Breast epithelium (tissue), 4 donors: Measurements from ENCODE around the gene ACTMAP. TPM values are rescaled to one million over a fixed set of nuclear protein-coding genes. Genes with fewer than 3 reads are reported as not detected.

Experiments used
- DNase-seq, 2 donors: peaks; one replicate each; pipeline ENCODE4 v3.0.0-alpha.2; 2019; ENCODE audit warnings: low spot score in 2 of 2
- H3K27ac ChIP-seq, 2 donors: fragments of 200-600 bp; sonication (generic) in 1 of 2; one replicate each; pipeline ENCODE4 v1.5.1; 2016 to 2019; ENCODE audit warnings: mild to moderate bottlenecking in 1 of 2
- H3K27me3 ChIP-seq, 2 donors: fragments of 200-600 bp; sonication (generic) in 1 of 2; one replicate each; pipeline versions ENCODE4 v1.5.1 to v1.6.0; 2017 to 2019; ENCODE audit warnings: control low read depth in 1 of 2, mild to moderate bottlenecking in 1 of 2
- H3K36me3 ChIP-seq: fragments of 200-600 bp; one replicate; pipeline ENCODE4 v1.5.1; 2019
- H3K4me1 ChIP-seq, 2 donors: fragments of 200-600 bp; sonication (generic); one replicate each; pipeline ENCODE4 v1.5.1; 2016 to 2019; ENCODE audit warnings: control low read depth in 1 of 2
- H3K4me3 ChIP-seq, 3 donors: fragments of 200-600 bp; sonication (generic); 1 replicate in 2 of 3; 2 replicates in 1 of 3; pipeline ENCODE4 v1.5.1; 2016 to 2019; ENCODE audit warnings: mild to moderate bottlenecking in 3 of 3, moderate library complexity in 2 of 3
- H3K9me3 ChIP-seq, 2 donors: fragments of 200-600 bp; sonication (generic) in 1 of 2; one replicate each; pipeline ENCODE4 v1.5.1; 2016 to 2019; ENCODE audit warnings: control low read depth in 1 of 2
- CTCF ChIP-seq, 3 donors: fragments of 450-650 bp; IDR thresholded peaks; one replicate each; pipeline ENCODE4 v1.5.1; 2016 to 2017; ENCODE audit warnings: antibody characterized with exemption in 3 of 3, mild to moderate bottlenecking in 3 of 3, moderate library complexity in 3 of 3
- POLR2A ChIP-seq: fragments of 450-650 bp; IDR thresholded peaks from one replicate; pipeline ENCODE4 v1.6.1; 2016; ENCODE audit warnings: antibody characterized with exemption, mild to moderate bottlenecking, moderate library complexity
- POLR2AphosphoS5 ChIP-seq, 3 donors: sonication (generic); formaldehyde crosslinking; IDR thresholded peaks; one replicate each; pipeline ENCODE4 v1.6.1; 2017; ENCODE audit warnings: antibody characterized with exemption in 3 of 3
- intact Hi-C: fragments of 100-400 bp; cut with DNase I; formaldehyde crosslinking; loops from one replicate; pipeline ENCODE4 v1.15.1; 2023; ENCODE audit warnings: low total_unique reads
- total RNA-seq, 3 donors: library from RNA; depleted of rRNA; stranded (reverse); fragments of >200 nt; gene quantifications; one replicate each; pipeline ENCODE4 v1.1.0, GENCODE V29; 2016

Gene ACTMAP
- total RNA-seq, 3 donors from 2014 or later, result 2.6 to 3.2 (median 2.9) TPM

- no peak for TF ChIP-seq POLR2AphosphoS5 (IDR thresholded peaks at IDR 0.05)
- TF ChIP-seq CTCF (IDR thresholded peaks at IDR 0.05), result no peak
- no peak for TF ChIP-seq POLR2A
- Histone ChIP-seq H3K4me3 (no peak overlapping the region), H3K36me3 (no peaks in the 10 kb centered on the region), H3K9me3 (no peaks in the 10 kb centered on the region), H3K4me1 (peaks cover 16 to 21% of the 10 kb centered on the region in 2 donors), H3K27ac (peak overlapping the region; percentile 96 to 97), H3K27me3 (no peaks in the 10 kb centered on the region)
- intact Hi-C loops, result no loop called here
- DNase-seq, result no peak
These were observed 47.1 kb upstream of the ACTMAP start for GRCh38 chr19:40797166-40797962.

- Histone ChIP-seq H3K4me3 (no peak overlapping the region), H3K27ac (no peak overlapping the region), H3K9me3 (no peaks in the 10 kb centered on the region), H3K36me3 (no peaks in the 10 kb centered on the region), H3K27me3 (no peaks in the 10 kb centered on the region), H3K4me1 (no peaks in the 10 kb centered on the region)
- intact Hi-C loops, result no loop called here
- TF ChIP-seq POLR2A, result no peak
- no peak for TF ChIP-seq CTCF (IDR thresholded peaks at IDR 0.05)
- no peak for TF ChIP-seq POLR2AphosphoS5 (IDR thresholded peaks at IDR 0.05)
- DNase-seq, result no peak
These were observed 41.7 kb upstream of the ACTMAP start for GRCh38 chr19:40791996-40792395.

- no peak overlapping the region for H3K4me3 ChIP-seq
- intact Hi-C loops, result no loop called here
- H3K36me3 ChIP-seq, result no peaks in the 10 kb centered on the region
These were observed 41.1 kb upstream of the ACTMAP start for GRCh38 chr19:40791349-40791748.

GRCh38 chr19:40786060-40787037 lies 36.1 kb upstream of the ACTMAP start:
- Histone ChIP-seq H3K4me3 (no peak overlapping the region), H3K27me3 (no peaks in the 10 kb centered on the region), H3K36me3 (no peaks in the 10 kb centered on the region), H3K27ac (no peak overlapping the region), H3K4me1 (no peaks in the 10 kb centered on the region), H3K9me3 (no peaks in the 10 kb centered on the region)
- no peak for DNase-seq
- intact Hi-C loops, result no loop called here
- no peak for TF ChIP-seq POLR2A
- TF ChIP-seq POLR2AphosphoS5 (IDR thresholded peaks at IDR 0.05), result no peak
- no peak for TF ChIP-seq CTCF (IDR thresholded peaks at IDR 0.05)

More at GRCh38 chr19:40791349-40791748, 41.1 kb upstream of the ACTMAP start:
- no peaks in the 10 kb centered on the region for H3K27me3 ChIP-seq
- no peak for DNase-seq
- no peak overlapping the region for H3K27ac ChIP-seq
- H3K4me1 ChIP-seq, result no peaks in the 10 kb centered on the region
- TF ChIP-seq CTCF (IDR thresholded peaks at IDR 0.05), result no peak
- TF ChIP-seq POLR2A, result no peak
- no peak for TF ChIP-seq POLR2AphosphoS5 (IDR thresholded peaks at IDR 0.05)
- no peaks in the 10 kb centered on the region for H3K9me3 ChIP-seq
